ENCODE measurements around the gene DMWD. TPM values are rescaled to one million over a fixed set of nuclear protein-coding genes. Genes with fewer than 3 reads are reported as not detected.

DMWD gene
- total RNA-seq, 3 donors from 2014 or later (not counting 1 experiment from before 2014, with no cell fraction given) = 66.2 to 82.1 (median 66.3) TPM

GRCh38 chr19:45791744-45792469 is 738 bp downstream of the DMWD start:
- Histone ChIP-seq H3K4me1 (ENCODE audit: control insufficient read depth, insufficient read depth, low read length) (peaks cover 32% of the 10 kb centered on the region), H3K9me3 (ENCODE audit: control insufficient read depth, insufficient read depth, low read length) (no peaks in the 10 kb centered on the region), H3K4me3 (ENCODE audit: low read length) (peak overlapping the region; percentile 42), H3K27ac (ENCODE audit: low read length) (no peak overlapping the region), H3K27me3 (ENCODE audit: control insufficient read depth, insufficient read depth, low read length) (peaks cover 5% of the 10 kb centered on the region), H3K36me3 (ENCODE audit: control insufficient read depth, insufficient read depth, low read length) (peaks cover 17% of the 10 kb centered on the region)
- TF ChIP-seq CTCF (IDR thresholded peaks at IDR 0.05) = no peak
- intact Hi-C loops (cut with micrococcal nuclease) = no loop called here
- ATAC-seq (no peak), DNase-seq (peak in 1 of 2 donors; percentile 50)
- WGBS (ENCODE audit: insufficient coverage) = 9% methylated on average over 31 of the region's 31 CpGs
- H3K4me1 Mint-ChIP-seq = peaks cover 34 to 50% of the 10 kb centered on the region in 2 donors
- peaks cover 0 to 4% of the 10 kb centered on the region in 2 donors for H3K27me3 Mint-ChIP-seq (ENCODE audit: low read depth in 2 of 2)
- no peaks in the 10 kb centered on the region for H3K9me3 Mint-ChIP-seq
- peak overlapping the region; percentile 91 for H3K4me3 Mint-ChIP-seq
- H3K27ac Mint-ChIP-seq = peak overlapping the region; percentile 71 to 98
- peaks cover 14% of the 10 kb centered on the region for H3K36me3 Mint-ChIP-seq

GRCh38 chr19:45790942-45791341 is 1.7 kb downstream of the DMWD start:
- H3K9me3 Mint-ChIP-seq = no peaks in the 10 kb centered on the region
- H3K27me3 Mint-ChIP-seq (ENCODE audit: low read depth in 2 of 2) = peaks cover 0 to 4% of the 10 kb centered on the region in 2 donors
- peak overlapping the region; percentile 91 for H3K4me3 Mint-ChIP-seq
- Histone ChIP-seq H3K27me3 (ENCODE audit: control insufficient read depth, insufficient read depth, low read length) (peaks cover 5% of the 10 kb centered on the region), H3K4me1 (ENCODE audit: control insufficient read depth, insufficient read depth, low read length) (peaks cover 32% of the 10 kb centered on the region), H3K27ac (ENCODE audit: low read length) (no peak overlapping the region), H3K4me3 (ENCODE audit: low read length) (no peak overlapping the region), H3K9me3 (ENCODE audit: control insufficient read depth, insufficient read depth, low read length) (no peaks in the 10 kb centered on the region), H3K36me3 (ENCODE audit: control insufficient read depth, insufficient read depth, low read length) (peaks cover 26% of the 10 kb centered on the region)
- DNase-seq (peak in 1 of 2 donors; percentile 64), ATAC-seq (peak in 1 of 3 donors; percentile 40)
- 22% methylated on average over 8 of the region's 8 CpGs for WGBS (ENCODE audit: insufficient coverage)
- TF ChIP-seq CTCF (IDR thresholded peaks at IDR 0.05) = no peak
- H3K36me3 Mint-ChIP-seq = peaks cover 14% of the 10 kb centered on the region
- peak overlapping the region in 1 of 2 donors; percentile 98 for H3K27ac Mint-ChIP-seq
- peaks cover 34 to 50% of the 10 kb centered on the region in 2 donors for H3K4me1 Mint-ChIP-seq
- intact Hi-C loops (cut with micrococcal nuclease) = no loop called here

DNA sequence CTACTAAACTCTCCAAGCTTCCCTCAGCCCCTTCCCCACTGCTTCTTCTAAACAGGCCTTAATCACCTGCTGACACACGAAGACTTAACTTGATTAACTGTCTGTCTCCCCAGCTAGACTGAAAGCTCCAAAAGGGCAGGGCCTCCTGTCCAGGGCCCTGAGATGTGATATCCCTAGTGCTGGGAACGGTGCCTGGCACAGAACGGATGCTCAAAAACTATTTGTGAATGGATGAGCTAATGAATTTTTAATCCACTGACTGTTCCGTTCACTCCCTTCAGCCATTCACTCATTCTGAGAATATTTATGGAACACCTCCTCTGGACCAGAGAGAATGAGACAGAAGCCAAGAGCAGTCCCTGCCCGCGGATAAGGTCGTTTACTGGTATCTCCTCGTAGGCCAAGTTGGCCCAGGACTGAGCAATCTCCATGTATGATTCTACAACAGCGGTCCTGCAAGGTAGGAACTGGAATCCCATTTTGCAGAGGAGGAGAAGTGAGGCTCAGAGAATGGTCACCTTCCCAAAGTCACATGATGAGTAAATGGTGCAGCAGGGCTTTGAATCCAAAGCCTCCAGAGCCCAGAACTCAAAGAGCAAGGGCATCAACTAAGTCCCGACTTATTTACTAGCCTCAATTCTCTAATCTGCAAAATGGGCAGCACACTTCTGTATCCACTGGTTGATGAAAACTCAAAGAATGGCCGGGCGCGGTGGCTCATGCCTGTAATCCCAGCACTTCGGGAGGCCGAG is 3.4 kb downstream of the DMWD start:
- DNase-seq (no peak), ATAC-seq (no peak)
- no peak overlapping the region for H3K27ac ChIP-seq (ENCODE audit: low read length)
- TF ChIP-seq CTCF (IDR thresholded peaks at IDR 0.05) = no peak
- WGBS (ENCODE audit: insufficient coverage) = 98% methylated on average over 15 of the region's 15 CpGs
- Mint-ChIP-seq H3K4me1 (peaks cover 34 to 50% of the 10 kb centered on the region in 2 donors), H3K36me3 (peaks cover 14% of the 10 kb centered on the region), H3K27ac (no peak overlapping the region), H3K27me3 (ENCODE audit: low read depth in 2 of 2) (no peaks in the 10 kb centered on the region), H3K4me3 (no peak overlapping the region), H3K9me3 (no peaks in the 10 kb centered on the region)
- no peak overlapping the region for H3K4me3 ChIP-seq (ENCODE audit: low read length)
- peaks cover 32% of the 10 kb centered on the region for H3K4me1 ChIP-seq (ENCODE audit: control insufficient read depth, insufficient read depth, low read length)
- no peaks in the 10 kb centered on the region for H3K27me3 ChIP-seq (ENCODE audit: control insufficient read depth, insufficient read depth, low read length)
- no peaks in the 10 kb centered on the region for H3K9me3 ChIP-seq (ENCODE audit: control insufficient read depth, insufficient read depth, low read length)
- intact Hi-C loops (cut with micrococcal nuclease) = no loop called here
- H3K36me3 ChIP-seq (ENCODE audit: control insufficient read depth, insufficient read depth, low read length) = peaks cover 26% of the 10 kb centered on the region

Measured in natural killer cell (primary cell).